GM21737 (cell line): Measurements from ENCODE around the gene GPD2.
A peak's percentile ranks its signal among the peaks of the same experiment; 100 is the strongest.
"Not testable (repeated sequence)": the region's sequence is repeated elsewhere in the genome, so short reads cannot be mapped to it uniquely, and the experiment has no call there.

Experiments
- ATAC-seq: cut with Tn5 transposase; IDR thresholded peaks from one replicate; pipeline ENCODE4 v1.9.1; 2021; ENCODE audit warnings: mild to moderate bottlenecking, moderate library complexity; ENCODE audit not compliant: unreplicated experiment

Gene GPD2

DNA sequence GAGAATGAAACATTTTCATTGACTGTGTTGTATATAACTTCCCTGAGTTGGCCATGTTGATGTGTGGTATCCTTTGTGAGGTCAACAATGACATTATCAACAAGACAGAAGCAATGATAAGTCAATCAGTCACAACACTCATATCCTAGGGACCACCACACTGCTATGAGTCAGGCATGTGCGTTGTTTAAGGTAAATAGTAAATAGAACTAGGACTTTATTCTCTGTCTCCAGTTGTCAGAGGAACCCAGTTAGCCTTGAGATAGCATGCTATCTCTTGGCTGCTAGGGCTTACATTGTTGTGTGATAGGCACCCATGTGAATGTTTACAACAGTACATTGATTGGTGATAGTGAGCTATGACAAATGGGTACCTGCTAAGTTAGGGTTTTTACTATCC is 37.3 kb downstream of the GPD2 start:
- no peak for ATAC-seq

DNA sequence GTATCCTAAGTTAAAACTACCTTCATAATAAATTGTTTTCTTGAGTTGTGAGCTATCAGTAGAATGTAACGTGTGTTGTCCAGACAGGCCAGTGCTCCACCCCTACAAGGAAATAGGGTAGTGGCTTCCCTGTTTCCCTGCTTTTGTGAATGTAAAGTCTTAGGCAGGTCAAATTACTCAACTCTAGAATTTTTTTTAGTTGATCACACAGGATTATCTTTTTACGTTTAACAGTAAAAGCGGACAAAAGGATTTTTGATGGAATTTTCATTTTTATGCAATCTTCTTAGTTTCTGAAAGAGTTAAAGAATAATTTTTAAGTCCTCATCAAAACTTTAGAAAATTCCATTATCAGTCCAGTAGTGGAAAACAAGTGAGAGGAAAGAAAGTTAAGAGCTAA is 38.2 kb downstream of the GPD2 start:
- ATAC-seq = no peak

DNA sequence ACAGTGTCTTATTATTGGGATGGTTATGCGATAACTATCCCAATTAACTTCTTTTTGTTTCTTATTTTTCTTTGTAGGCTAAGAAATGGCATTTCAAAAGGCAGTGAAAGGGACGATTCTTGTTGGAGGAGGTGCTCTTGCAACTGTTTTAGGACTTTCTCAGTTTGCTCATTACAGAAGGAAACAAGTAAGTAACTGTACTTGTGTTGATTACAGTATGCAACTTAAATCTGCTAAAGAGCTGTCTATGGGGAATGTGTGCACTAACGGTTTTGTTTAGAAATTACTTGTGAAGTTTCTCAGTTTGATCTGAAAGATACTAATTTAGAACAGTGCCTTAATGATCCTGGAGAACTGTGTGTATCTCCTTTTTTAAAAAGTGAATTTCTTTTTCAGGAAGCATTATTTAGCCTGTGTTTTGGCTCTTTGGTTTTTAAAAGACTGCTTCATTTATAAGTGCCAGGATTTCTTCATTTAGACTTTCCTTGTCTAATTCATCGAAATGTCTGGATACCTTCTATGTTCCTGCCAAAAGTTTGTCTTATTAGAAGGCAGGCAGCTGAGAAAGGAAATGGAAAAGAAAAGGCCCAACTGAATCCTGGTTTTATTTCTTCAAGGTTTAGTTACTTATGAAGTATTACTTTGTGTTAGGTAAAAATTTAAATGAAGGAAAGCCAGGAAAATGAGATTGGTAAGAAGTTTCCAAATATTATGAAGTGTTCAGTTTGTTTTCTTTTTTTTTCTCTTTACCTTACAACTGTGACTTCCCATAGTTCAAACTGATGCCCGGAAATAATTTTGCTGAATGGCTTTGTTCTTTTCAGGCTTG is 40.1 kb downstream of the GPD2 start:
- ATAC-seq = no peak

DNA sequence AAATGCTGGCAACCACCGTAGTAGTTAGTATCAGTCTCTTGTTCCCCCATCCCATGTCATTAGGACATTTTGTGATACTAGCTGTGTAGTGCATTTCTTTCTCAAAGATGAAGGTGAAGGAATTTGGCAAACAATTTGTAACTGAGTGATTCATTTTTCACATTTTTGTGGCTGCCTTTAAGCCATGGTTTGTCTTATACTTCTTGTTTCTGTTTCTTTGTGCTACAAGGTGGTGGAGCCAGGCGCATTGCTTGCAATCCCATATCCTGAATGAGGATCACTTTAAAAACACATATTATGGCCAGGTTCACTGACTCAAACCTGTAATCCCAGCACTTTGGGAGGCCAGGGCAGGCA is 40.6 kb downstream of the GPD2 start:
- ATAC-seq = peak; percentile 74

DNA sequence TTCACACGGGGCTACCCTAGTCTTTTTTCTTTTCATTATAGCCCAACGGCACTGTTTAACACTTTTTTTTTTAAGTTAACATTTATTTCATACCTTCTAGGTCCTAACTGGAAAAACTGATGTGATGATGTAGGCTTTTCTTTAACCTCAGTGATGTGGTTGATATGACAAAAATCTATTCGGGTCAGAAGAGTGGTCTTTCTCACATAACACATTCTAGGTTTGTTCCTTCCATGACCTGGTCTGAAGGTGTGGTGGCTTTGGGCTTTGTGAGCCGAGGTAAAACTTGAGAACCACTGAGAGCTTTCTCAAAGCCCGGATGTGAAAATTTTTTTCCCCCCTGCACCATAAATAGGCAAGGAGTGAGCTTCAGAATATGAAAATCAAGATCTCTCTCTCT is 44.2 kb downstream of the GPD2 start:
- ATAC-seq = no peak

DNA sequence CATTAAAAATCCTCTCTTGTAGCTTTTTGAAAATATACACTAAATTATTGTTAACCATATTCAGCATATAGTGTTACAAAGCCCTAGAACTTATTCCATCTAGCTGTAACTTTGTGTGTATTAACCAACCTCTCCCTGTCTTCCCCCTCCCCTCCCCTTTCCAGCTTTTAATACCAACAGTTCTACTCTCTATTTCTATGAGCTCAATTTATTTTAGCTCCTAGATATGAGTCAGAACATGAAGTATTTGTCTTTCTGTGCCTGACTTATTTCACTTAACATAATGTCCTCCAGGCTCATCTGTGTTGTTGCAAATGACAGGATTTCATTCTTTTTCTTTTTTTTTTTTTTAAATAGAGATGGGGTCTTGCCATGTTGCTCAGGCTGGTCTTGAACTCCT is 45.1 kb downstream of the GPD2 start:
- ATAC-seq = no peak

DNA sequence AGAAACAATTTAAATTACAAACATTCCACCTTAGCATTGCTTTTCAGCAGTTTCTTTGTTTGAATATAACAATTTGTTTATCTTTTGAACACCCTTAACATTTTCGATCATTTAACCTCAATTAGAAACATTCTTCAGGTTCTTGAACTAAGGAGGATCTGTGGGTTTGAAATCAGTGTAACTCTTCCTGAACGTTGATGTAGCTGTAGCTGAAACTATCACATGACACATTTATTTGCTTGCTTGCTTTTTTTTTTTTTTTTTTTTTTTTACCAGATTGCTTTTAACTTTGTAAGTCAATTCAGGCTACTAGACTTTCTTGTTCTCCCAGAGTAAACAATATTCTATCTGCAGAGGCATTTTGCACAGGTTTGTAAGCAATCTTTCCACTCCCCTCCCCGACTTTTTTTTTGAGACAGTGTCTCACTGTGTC is 47.6 kb downstream of the GPD2 start:
- ATAC-seq = no peak

DNA sequence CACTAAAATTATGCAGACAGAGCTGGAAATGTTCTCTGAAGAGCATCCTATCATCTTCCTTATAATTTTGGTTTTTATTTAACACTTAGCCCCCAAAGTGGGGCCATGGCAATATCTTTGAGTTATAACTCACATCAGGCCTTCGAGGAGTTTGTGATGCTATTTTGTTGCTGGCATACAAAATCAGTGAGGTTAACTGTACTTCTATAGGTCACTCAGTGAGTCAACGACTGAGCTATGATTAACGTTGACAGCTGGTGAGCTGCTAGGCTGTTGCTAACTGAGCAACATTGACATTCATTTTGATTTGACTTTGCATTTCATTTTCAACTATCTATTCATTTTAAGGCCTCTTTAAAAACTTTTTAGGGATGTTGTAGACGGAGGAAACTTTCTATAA is 50.0 kb downstream of the GPD2 start:
- ATAC-seq = no peak

DNA sequence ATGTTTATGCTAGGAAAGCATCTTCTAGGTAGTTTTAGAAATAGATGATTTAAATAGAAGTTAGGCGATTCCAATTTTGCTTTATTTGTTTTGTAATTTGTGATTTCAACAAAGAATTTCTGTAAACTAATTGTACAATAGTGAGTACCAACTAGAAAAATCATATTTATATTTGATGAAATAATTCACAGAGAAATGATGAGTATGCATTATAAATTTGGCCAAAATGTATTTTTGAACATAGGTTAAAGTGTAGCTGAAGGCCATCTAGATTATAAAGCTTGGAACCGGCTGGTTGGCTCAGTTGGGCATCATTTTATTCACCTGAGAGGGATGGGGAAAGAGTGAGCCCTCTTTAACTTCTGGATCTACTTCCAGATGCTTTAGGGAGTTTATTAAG is 50.4 kb downstream of the GPD2 start:
- no peak for ATAC-seq

DNA sequence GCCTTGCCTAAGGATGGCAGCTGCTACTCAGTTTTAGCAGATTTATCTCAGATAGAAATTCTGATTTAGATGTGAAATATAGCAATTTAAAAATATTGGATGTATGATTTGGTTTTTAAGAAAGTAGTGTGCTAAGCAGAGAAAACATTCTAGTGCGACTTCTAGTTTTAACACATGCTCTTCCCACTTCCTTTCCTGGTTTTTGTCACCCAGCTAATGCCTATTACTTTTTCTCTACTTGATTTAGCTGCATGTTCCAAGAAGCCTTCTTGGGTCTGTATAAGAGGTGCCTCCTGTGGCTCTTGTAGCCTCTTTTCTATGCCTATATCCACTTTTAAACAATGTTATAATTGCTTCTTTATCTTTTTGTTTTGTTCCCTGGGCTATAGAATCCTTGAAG is 53.0 kb downstream of the GPD2 start:
- no peak for ATAC-seq

DNA sequence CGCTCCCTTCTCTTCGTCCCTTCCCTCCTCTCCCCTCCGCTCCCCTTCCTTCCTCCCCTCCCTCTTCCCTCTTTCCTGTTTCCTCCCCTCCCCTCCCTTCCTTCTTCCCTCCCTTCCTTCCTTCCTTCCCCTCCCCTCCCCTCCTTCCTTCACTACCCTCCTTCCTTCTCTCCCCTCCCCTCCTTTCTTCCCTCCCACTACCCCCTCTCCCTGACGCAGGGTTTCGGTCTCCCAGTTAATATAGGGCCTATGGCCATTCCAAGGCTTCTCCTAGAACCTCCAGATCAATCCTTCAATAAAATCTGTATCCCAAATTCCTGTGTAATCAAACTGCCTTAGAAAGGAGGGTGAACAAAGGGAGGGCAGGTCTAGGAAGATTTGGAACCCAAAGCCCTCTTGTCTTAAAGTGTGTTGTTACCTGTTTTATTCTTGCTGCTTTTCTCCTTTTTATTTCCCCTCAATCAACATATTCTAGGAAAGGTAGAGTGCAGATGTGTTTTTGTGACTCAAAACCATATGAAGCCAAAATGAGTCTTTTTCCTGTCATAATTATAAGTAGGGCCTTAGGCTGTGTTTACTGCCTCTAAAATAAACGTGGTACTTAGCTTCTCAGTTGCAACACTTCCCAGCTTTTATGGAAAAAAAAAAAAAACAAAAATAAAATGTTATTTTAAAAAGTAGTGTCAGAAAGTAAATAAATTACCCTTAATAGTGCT is 53.7 kb downstream of the GPD2 start:
- ATAC-seq = no peak

DNA sequence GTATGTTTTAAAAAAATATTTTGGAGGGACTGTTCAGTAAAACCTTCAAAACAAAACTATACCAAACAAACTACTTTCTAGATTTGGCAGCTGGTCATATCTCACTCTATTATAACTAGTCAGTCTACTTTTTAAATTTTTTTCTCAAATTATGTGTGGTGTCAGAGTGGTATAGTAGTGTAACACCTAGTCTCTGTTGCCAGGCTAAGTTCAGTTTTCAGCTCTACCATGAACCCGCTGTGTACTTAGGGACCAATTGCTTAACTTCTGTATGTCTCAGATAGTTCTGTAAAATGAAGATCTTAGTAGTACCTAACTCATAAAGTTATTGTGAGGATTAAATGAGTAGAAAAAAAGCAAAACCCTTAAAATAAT is 54.3 kb downstream of the GPD2 start:
- ATAC-seq = no peak

DNA sequence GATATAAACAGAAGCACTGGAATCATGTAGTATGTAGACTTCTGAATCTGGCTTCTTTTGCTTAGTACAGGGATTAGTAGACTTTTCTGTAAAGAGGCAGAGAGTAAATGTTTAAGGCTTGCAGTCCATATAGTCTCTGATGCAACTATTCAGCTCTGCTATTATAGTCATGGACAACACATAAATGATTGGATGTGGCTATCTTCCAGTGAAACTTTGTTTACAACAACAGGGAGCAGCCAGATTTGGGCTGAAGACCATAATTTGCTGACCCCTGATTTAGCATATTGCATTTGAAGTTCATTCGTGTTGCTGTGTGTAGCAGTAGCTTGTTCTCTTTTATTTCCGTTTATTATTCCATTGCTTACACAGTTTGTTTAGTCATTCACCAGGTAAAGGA is 55.0 kb downstream of the GPD2 start:
- no peak for ATAC-seq

DNA sequence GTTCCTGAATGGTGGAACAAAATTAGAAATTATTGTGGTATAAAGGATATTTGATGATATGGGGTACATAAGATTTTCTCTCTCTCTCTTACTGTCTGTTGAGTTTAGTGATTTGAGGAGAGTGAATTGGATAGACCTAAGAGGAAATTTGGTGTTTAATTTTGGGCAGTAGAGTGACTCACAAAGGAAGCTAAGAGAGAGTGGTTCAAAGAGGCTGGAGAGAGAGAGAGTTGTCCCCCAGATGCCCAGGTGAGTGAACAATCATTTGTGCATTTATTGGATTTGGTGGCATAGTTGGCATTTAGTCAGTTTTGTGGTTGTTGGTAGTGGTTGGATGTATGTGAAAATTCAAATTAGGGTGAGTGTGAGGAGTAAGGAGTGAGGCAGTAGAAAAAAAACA is 56.8 kb downstream of the GPD2 start:
- ATAC-seq = no peak

DNA sequence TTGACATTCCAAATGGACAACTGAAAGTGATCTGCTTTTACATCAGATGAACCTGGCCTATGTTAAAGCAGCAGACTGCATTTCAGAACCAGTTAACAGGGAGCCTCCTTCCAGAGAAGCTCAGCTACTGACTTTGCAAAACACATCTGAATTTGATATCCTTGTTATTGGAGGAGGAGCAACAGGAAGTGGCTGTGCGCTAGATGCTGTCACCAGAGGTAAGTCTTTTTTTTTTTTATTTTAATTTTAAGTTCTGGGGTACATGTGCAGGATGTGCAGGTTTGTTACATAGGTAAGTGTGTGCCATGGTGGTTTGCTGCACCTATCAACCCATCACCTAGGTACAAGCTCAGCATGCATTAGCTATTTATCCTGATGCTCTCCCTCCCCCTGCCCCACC is 59.8 kb downstream of the GPD2 start:
- not testable (repeated sequence) for ATAC-seq

DNA sequence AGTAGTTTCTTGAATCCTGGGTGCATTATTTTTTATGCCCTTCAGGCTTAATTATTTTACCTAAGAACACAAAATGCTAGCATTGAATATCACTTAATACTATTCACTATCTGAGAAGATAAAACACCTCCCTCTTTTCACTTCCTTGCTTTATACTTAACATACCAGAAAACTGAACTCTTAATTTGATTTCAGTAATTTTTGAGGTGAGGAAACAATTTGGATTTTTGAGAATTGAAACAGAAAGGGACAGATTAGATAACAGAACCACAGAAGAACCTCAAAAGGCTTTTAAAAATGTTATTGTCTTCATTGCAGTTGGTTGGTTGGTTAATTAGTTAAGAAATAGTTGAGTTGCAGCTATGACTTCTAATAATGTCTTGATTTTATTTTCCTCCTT is 69.5 kb downstream of the GPD2 start:
- peak; percentile 65 for ATAC-seq

DNA sequence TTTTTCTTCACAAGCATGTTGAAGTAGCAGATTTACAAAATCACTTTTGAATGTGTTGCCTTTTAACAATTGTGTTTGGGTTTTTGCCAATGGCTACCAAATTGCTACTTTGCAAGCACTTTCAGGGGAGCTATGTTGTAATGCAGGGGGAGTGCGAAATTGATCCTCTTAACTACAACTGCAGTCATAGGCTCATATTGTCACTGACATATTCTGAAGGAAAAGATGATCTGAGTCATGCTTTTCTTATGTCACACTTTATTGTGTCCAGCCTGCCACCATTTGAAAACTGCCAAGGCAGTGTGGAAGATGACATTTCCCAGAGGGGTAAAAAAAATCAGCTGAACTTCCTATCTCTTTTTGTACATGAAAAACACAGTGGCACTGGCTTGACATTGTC is 74.9 kb downstream of the GPD2 start:
- no peak for ATAC-seq

DNA sequence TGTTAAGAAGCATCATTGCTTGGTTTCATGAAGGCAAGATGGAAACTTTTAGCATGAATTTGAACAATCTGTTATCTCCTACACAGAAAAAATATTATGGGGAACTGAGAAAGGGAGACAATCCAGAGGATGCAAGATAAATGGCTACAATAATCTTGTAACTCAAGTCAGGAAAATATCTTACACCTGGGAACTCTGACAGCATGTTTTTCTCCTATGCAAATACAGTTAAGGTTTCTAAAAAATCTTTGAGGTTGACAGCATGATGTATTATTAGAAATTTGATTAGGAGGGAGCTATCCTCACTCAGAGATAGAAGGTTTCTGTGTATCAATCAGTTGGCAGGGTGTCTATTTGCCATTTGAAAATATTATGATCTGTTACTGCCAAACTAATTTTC is 75.6 kb downstream of the GPD2 start:
- ATAC-seq = peak; percentile 63

DNA sequence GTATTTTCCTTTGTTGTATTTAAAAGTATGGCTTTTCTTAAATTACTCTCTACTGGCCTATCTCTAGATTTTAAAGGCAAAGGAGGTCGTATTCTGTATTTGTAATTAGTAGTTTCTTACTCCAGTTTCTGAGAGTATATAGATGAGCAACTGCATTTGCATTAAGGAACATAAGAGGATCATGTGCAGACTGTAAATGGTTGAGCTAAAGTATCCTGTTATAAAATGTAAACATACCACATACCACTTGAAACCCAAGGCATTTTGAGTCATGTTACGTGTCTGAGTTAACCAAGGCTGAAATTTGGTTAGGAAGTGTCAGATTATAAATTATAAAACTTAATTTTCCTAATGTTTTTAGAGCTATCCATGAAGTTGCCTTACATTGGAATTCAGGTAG is 76.3 kb downstream of the GPD2 start:
- ATAC-seq = no peak

DNA sequence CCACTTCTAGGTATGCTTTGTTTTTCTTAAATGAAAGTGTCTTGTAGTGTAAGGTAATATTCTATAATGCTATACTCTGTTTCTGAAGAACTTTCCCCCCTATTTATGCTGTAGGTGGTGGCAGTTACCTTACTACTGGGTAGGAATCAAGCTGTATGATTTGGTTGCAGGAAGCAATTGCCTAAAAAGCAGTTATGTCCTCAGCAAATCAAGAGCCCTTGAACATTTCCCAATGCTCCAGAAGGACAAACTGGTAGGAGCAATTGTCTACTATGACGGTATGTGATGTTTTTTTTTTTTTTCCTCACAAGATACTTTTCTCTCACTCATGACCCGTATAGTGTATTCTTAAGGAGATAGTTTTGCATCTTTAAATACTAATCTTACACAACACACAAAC is 77.0 kb downstream of the GPD2 start:
- ATAC-seq = no peak

DNA sequence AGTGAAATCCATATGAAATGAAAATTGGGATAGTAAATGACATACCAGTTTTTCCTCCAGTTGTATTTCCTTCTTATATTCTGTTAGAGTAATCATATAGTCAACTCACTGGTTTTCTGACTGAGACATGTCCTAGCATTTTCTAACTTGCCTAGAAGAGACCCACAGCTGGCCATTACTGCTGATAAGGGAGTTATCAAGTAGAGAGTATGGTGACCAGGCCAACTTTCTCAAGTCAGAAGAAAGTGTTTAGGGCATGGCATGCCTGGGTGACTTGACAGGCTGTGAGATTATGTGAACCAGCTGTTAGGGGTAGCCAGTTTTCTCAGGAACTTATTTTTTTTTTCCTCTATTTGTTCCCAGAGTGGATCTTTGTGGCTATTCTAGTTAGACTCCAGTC is 81.2 kb downstream of the GPD2 start:
- no peak for ATAC-seq

DNA sequence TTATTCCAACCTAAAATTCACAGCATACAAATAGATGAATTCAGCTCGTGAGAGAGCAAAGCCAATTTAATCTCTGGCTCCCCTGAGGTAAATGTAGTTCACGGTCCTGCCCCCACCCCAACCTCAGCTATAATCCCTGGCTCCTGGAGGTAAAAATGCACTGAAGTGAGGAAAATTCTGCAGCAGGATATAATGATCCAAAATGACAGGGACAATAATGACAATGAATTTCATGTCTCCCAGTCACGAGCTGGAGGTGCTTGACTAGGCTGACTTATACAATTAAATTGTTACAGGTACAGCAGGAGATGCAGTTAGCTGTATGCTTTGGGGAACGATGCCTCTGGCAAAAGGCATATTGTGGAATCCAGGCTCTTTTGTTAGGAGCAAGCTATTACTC is 82.0 kb downstream of the GPD2 start:
- no peak for ATAC-seq
